Activated CD8-positive, alpha-beta T cell treated with anti-CD3 and anti-CD28 coated beads for 36 hours (primary cell): ENCODE results near the gene YIPF5. TPM values are rescaled to one million over a fixed set of nuclear protein-coding genes. Genes with fewer than 3 reads are reported as not detected.

Source experiments
- ATAC-seq: fragments of 200-7000 bp; cut with Tn5 transposase; one replicate; pipeline ENCODE4 v1.10.0; 2021; ENCODE audit warnings: mild to moderate bottlenecking, moderate library complexity
- CTCF ChIA-PET: fragments of 350-600 bp; sonication (Branson Sonifier 250); formaldehyde crosslinking; loops from one replicate; lab custom pipeline; 2021; ENCODE audit warnings: antibody characterized with exemption; lab: Charles Lee
- POLR2A ChIA-PET: fragments of 350-600 bp; sonication (Branson Sonifier 250); formaldehyde crosslinking; loops from one replicate; lab custom pipeline; 2021; ENCODE audit warnings: antibody characterized with exemption; lab: Charles Lee
- DNase-seq: peaks from one replicate; pipeline ENCODE4 v3.0.0-alpha.2; 2020
- H3K27ac Mint-ChIP-seq: one replicate; pipeline ENCODE4 v1.8.0; 2021; ENCODE audit warnings: mild to moderate bottlenecking, mixed read lengths
- H3K27me3 Mint-ChIP-seq: one replicate; pipeline ENCODE4 v1.8.0; 2021; ENCODE audit warnings: mixed read lengths
- H3K36me3 Mint-ChIP-seq: one replicate; pipeline ENCODE4 v1.8.0; 2021; ENCODE audit warnings: low read depth, mixed read lengths
- H3K4me1 Mint-ChIP-seq: one replicate; pipeline ENCODE4 v1.8.0; 2021; ENCODE audit warnings: low read depth, mixed read lengths
- H3K4me3 Mint-ChIP-seq: one replicate; pipeline ENCODE4 v1.8.0; 2021; ENCODE audit warnings: mild to moderate bottlenecking, moderate library complexity, mixed read lengths
- H3K9me3 Mint-ChIP-seq: one replicate; pipeline ENCODE4 v1.8.0; 2021; ENCODE audit warnings: mixed read lengths
- CTCF ChIP-seq: fragments of 200-600 bp; IDR thresholded peaks from one replicate; pipeline ENCODE4 v1.8.0; 2022; ENCODE audit warnings: antibody characterized with exemption, mild to moderate bottlenecking
- intact Hi-C: fragments of 100-400 bp; cut with micrococcal nuclease; formaldehyde crosslinking; loops from one replicate; pipeline ENCODE4 v1.10.0; 2022
- total RNA-seq, 2 experiments: library from RNA; stranded (reverse); gene quantifications; one replicate each; pipeline ENCODE4 v1.2.3, GENCODE V29; 2021

The YIPF5 gene
- total RNA-seq, 2 experiments from 2014 or later = 38.5 to 39.7 TPM

- ATAC-seq (no peak), DNase-seq (no peak)
- Mint-ChIP-seq H3K27me3 (peaks cover 4% of the 10 kb centered on the region), H3K4me3 (no peak overlapping the region), H3K36me3 (no peaks in the 10 kb centered on the region), H3K4me1 (no peaks in the 10 kb centered on the region), H3K9me3 (no peaks in the 10 kb centered on the region), H3K27ac (no peak overlapping the region)
- ChIA-PET CTCF (interaction anchor here (1.3 to 7.2 kb wide), 2 partner anchors 9 to 12 kb away, joined by 3 to 54 read pairs; no protein-coding TSS in a partner anchor), POLR2A (no interaction called here)
- TF ChIP-seq CTCF = no peak
- intact Hi-C loops = no loop called here
Measured at GRCh38 chr5:144195448-144195847, 25.0 kb upstream of the YIPF5 start.

GRCh38 chr5:144194144-144194543 lies 23.7 kb upstream of the YIPF5 start:
- ATAC-seq (no peak), DNase-seq (no peak)
- no peak overlapping the region for H3K4me3 Mint-ChIP-seq
- no peak overlapping the region for H3K27ac Mint-ChIP-seq
- H3K27me3 Mint-ChIP-seq = peaks cover 1% of the 10 kb centered on the region
- TF ChIP-seq CTCF = no peak
- H3K9me3 Mint-ChIP-seq = no peaks in the 10 kb centered on the region
- ChIA-PET CTCF (interaction anchor here (1.4 to 7.2 kb wide), 4 partner anchors 11 to 369 kb away, joined by 3 to 54 read pairs (median 18); partner anchors contain the start of genes KCTD16 and YIPF5), POLR2A (no interaction called here)
- intact Hi-C loops = no loop called here
- H3K4me1 Mint-ChIP-seq = peaks cover under 1% of the 10 kb centered on the region
- no peaks in the 10 kb centered on the region for H3K36me3 Mint-ChIP-seq

GRCh38 chr5:144192661-144193060 lies 22.2 kb upstream of the YIPF5 start:
- no peak overlapping the region for H3K27ac Mint-ChIP-seq
- ATAC-seq = no peak
- CTCF ChIA-PET = interaction anchor here (0.7 to 7.2 kb wide), 10 partner anchors 9 to 789 kb away, joined by 3 to 54 read pairs (median 4); partner anchors contain the start of genes KCTD16, NR3C1 and YIPF5
- H3K4me1 Mint-ChIP-seq = peaks cover 15% of the 10 kb centered on the region
- intact Hi-C loops = no loop called here
- no peaks in the 10 kb centered on the region for H3K27me3 Mint-ChIP-seq
- H3K9me3 Mint-ChIP-seq = peaks cover 2% of the 10 kb centered on the region
- H3K36me3 Mint-ChIP-seq = peaks cover 3% of the 10 kb centered on the region
- no peak for TF ChIP-seq CTCF
- POLR2A ChIA-PET = interaction anchor here (1.3 kb wide), 1 partner anchor 22 kb away, joined by 6 read pairs; the partner anchor contains the start of genes KCTD16 and YIPF5
- H3K4me3 Mint-ChIP-seq = no peak overlapping the region
- DNase-seq = no peak

GRCh38 chr5:144191998-144192397 lies 21.5 kb upstream of the YIPF5 start:
- Mint-ChIP-seq H3K4me3 (no peak overlapping the region), H3K9me3 (peaks cover 2% of the 10 kb centered on the region), H3K36me3 (peaks cover 3% of the 10 kb centered on the region), H3K4me1 (peaks cover 22% of the 10 kb centered on the region), H3K27ac (no peak overlapping the region), H3K27me3 (no peaks in the 10 kb centered on the region)
- TF ChIP-seq CTCF = peak; percentile 58
- peak; percentile 81 for ATAC-seq
- intact Hi-C loops = no loop called here
- peak; percentile 47 for DNase-seq
- CTCF ChIA-PET = interaction anchor here (0.6 to 7.2 kb wide), 15 partner anchors 9 to 1750 kb away, joined by 3 to 54 read pairs (median 3); partner anchors contain the start of genes KCTD16, NR3C1 and YIPF5
- POLR2A ChIA-PET = interaction anchor here (0.6 to 2.2 kb wide), 6 partner anchors 15 to 788 kb away, joined by 3 to 7 read pairs (median 3); partner anchors contain the start of genes KCTD16, NR3C1 and YIPF5

GRCh38 chr5:144191531-144191930 lies 21.1 kb upstream of the YIPF5 start:
- no peak for ATAC-seq
- Mint-ChIP-seq H3K9me3 (peaks cover 2% of the 10 kb centered on the region), H3K36me3 (peaks cover 3% of the 10 kb centered on the region), H3K27me3 (no peaks in the 10 kb centered on the region), H3K4me3 (no peak overlapping the region), H3K27ac (no peak overlapping the region), H3K4me1 (peaks cover 26% of the 10 kb centered on the region)
- ChIA-PET POLR2A (interaction anchor here (0.6 to 2.2 kb wide), 6 partner anchors 15 to 1189 kb away, joined by 3 to 7 read pairs (median 3); partner anchors contain the start of genes KCTD16, NR3C1 and YIPF5), CTCF (interaction anchor here (0.6 to 7.2 kb wide), 11 partner anchors 8 to 1751 kb away, joined by 3 to 54 read pairs (median 3); partner anchors contain the start of genes KCTD16 and YIPF5)
- intact Hi-C loops = no loop called here
- TF ChIP-seq CTCF = no peak
- no peak for DNase-seq
